ENCODE measurements around the gene PHF2.

DNA sequence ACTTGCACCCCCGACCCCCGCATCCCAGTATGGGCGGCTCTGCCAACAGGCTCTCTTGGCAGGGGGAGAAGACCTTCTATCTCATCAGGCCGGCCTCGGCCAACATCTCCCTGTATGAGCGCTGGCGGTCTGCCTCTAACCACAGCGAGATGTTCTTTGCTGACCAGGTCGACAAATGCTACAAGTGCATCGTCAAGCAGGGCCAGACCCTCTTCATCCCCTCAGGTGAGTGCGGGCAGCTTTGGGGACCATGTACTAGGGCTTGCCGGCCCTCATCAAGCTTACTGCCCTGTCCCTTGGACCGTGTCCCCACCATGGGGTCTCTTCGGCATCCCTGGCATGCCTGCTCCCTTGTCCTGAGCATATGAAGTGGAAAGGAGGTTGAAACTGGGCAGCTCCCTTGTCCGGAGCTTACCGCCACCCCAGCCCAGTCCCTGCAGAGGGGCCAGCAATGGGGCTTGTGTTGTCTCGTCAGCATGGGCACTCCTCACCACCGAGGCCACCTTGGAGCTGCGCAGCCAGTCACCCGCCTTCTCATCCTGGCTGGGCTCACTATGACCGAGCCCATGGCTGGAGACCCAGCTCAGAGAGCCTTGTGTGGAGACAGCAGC is 78.1 kb downstream of the PHF2 start:
- TF ChIP-seq, protein P1, sequence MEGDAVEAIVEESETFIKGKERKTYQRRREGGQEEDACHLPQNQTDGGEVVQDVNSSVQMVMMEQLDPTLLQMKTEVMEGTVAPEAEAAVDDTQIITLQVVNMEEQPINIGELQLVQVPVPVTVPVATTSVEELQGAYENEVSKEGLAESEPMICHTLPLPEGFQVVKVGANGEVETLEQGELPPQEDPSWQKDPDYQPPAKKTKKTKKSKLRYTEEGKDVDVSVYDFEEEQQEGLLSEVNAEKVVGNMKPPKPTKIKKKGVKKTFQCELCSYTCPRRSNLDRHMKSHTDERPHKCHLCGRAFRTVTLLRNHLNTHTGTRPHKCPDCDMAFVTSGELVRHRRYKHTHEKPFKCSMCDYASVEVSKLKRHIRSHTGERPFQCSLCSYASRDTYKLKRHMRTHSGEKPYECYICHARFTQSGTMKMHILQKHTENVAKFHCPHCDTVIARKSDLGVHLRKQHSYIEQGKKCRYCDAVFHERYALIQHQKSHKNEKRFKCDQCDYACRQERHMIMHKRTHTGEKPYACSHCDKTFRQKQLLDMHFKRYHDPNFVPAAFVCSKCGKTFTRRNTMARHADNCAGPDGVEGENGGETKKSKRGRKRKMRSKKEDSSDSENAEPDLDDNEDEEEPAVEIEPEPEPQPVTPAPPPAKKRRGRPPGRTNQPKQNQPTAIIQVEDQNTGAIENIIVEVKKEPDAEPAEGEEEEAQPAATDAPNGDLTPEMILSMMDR (tag by site-specific recombination; IDR thresholded peaks at IDR 0.05), result no peak
- TF ChIP-seq GLI4 (tag by site-specific recombination; IDR thresholded peaks at IDR 0.05) (no peak), ZNF10 (tag by site-specific recombination; IDR thresholded peaks at IDR 0.05) (no peak), KLF1 (tag by site-specific recombination; IDR thresholded peaks at IDR 0.05) (no peak), ZNF621 (tag by site-specific recombination; IDR thresholded peaks at IDR 0.05) (no peak), ZNF114 (tag by site-specific recombination; IDR thresholded peaks at IDR 0.05) (no peak), ZNF423 (tag by site-specific recombination; IDR thresholded peaks at IDR 0.05) (no peak), ZNF558 (tag by site-specific recombination; IDR thresholded peaks at IDR 0.05) (no peak)
- TF ChIP-seq, protein P2, sequence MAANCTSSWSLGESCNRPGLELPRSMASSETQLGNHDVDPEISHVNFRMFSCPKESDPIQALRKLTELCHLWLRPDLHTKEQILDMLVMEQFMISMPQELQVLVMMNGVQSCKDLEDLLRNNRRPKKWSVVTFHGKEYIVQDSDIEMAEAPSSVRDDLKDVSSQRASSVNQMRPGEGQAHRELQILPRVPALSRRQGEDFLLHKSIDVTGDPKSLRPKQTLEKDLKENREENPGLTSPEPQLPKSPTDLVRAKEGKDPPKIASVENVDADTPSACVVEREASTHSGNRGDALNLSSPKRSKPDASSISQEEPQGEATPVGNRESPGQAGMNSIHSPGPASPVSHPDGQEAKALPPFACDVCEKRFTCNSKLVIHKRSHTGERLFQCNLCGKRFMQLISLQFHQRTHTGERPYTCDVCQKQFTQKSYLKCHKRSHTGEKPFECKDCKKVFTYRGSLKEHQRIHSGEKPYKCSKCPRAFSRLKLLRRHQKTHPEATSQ (tag by site-specific recombination; IDR thresholded peaks at IDR 0.05), result no peak
- TF ChIP-seq, protein P3, sequence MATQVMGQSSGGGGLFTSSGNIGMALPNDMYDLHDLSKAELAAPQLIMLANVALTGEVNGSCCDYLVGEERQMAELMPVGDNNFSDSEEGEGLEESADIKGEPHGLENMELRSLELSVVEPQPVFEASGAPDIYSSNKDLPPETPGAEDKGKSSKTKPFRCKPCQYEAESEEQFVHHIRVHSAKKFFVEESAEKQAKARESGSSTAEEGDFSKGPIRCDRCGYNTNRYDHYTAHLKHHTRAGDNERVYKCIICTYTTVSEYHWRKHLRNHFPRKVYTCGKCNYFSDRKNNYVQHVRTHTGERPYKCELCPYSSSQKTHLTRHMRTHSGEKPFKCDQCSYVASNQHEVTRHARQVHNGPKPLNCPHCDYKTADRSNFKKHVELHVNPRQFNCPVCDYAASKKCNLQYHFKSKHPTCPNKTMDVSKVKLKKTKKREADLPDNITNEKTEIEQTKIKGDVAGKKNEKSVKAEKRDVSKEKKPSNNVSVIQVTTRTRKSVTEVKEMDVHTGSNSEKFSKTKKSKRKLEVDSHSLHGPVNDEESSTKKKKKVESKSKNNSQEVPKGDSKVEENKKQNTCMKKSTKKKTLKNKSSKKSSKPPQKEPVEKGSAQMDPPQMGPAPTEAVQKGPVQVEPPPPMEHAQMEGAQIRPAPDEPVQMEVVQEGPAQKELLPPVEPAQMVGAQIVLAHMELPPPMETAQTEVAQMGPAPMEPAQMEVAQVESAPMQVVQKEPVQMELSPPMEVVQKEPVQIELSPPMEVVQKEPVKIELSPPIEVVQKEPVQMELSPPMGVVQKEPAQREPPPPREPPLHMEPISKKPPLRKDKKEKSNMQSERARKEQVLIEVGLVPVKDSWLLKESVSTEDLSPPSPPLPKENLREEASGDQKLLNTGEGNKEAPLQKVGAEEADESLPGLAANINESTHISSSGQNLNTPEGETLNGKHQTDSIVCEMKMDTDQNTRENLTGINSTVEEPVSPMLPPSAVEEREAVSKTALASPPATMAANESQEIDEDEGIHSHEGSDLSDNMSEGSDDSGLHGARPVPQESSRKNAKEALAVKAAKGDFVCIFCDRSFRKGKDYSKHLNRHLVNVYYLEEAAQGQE (tag by site-specific recombination; IDR thresholded peaks at IDR 0.05), result no peak
- TF ChIP-seq, protein P4, sequence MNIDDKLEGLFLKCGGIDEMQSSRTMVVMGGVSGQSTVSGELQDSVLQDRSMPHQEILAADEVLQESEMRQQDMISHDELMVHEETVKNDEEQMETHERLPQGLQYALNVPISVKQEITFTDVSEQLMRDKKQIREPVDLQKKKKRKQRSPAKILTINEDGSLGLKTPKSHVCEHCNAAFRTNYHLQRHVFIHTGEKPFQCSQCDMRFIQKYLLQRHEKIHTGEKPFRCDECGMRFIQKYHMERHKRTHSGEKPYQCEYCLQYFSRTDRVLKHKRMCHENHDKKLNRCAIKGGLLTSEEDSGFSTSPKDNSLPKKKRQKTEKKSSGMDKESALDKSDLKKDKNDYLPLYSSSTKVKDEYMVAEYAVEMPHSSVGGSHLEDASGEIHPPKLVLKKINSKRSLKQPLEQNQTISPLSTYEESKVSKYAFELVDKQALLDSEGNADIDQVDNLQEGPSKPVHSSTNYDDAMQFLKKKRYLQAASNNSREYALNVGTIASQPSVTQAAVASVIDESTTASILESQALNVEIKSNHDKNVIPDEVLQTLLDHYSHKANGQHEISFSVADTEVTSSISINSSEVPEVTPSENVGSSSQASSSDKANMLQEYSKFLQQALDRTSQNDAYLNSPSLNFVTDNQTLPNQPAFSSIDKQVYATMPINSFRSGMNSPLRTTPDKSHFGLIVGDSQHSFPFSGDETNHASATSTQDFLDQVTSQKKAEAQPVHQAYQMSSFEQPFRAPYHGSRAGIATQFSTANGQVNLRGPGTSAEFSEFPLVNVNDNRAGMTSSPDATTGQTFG (tag by site-specific recombination; IDR thresholded peaks at IDR 0.05; ENCODE audit: borderline replicate concordance), result no peak
- TF ChIP-seq, protein P5, sequence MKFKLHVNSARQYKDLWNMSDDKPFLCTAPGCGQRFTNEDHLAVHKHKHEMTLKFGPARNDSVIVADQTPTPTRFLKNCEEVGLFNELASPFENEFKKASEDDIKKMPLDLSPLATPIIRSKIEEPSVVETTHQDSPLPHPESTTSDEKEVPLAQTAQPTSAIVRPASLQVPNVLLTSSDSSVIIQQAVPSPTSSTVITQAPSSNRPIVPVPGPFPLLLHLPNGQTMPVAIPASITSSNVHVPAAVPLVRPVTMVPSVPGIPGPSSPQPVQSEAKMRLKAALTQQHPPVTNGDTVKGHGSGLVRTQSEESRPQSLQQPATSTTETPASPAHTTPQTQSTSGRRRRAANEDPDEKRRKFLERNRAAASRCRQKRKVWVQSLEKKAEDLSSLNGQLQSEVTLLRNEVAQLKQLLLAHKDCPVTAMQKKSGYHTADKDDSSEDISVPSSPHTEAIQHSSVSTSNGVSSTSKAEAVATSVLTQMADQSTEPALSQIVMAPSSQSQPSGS (tag by site-specific recombination; IDR thresholded peaks at IDR 0.05; ENCODE audit: low read depth), result no peak

All from HEK293 (cell line).